Upper lobe of left lung (tissue), 6 donors: Measurements from ENCODE around the gene ATP4A. TPM values are rescaled to one million over a fixed set of nuclear protein-coding genes. Genes with fewer than 3 reads are reported as not detected.

Experiments
- ATAC-seq, 2 donors: fragments of 200-7000 bp; cut with Tn5 transposase; one replicate each; pipeline ENCODE4 v1.9.1; 2022; ENCODE audit warnings: mild to moderate bottlenecking in 2 of 2, moderate library complexity in 2 of 2; ENCODE audit not compliant: low FRiP score in 2 of 2
- DNase-seq, 2 donors: peaks; one replicate each; pipeline ENCODE4 v3.0.0-alpha.2; 2019 to 2020
- H3K27ac ChIP-seq, 4 donors: fragments of 200-600 bp; sonication (generic); one replicate each; pipeline ENCODE4 v1.5.1; 2016 to 2019
- H3K27me3 ChIP-seq, 4 donors: fragments of 200-600 bp; sonication (generic); one replicate each; pipeline ENCODE4 v1.5.1; 2017 to 2019
- H3K36me3 ChIP-seq, 4 donors: fragments of 200-600 bp; sonication (generic); one replicate each; pipeline ENCODE4 v1.5.1; 2016 to 2019
- H3K4me1 ChIP-seq, 4 donors: fragments of 200-600 bp; sonication (generic); one replicate each; pipeline ENCODE4 v1.5.1; 2018 to 2019
- H3K4me3 ChIP-seq, 4 donors: fragments of 200-600 bp; sonication (generic); one replicate each; pipeline ENCODE4 v1.5.1; 2017 to 2019; ENCODE audit warnings: mild to moderate bottlenecking in 2 of 4, moderate library complexity in 1 of 4
- H3K9me3 ChIP-seq, 4 donors: fragments of 200-600 bp; sonication (generic); one replicate each; pipeline ENCODE4 v1.5.1; 2018 to 2019
- EP300 ChIP-seq, 4 donors: sonication (generic); formaldehyde crosslinking; IDR thresholded peaks; one replicate each; pipeline ENCODE4 v1.5.1; 2017; ENCODE audit warnings: antibody characterized with exemption in 4 of 4, control low read depth in 2 of 4
- POLR2A ChIP-seq, 4 donors: fragments of 450-650 bp; IDR thresholded peaks; one replicate each; pipeline ENCODE4 v1.5.1; 2016 to 2017; ENCODE audit warnings: antibody characterized with exemption in 4 of 4, mild to moderate bottlenecking in 2 of 4
- POLR2AphosphoS5 ChIP-seq, 2 donors: sonication (generic); formaldehyde crosslinking; IDR thresholded peaks; one replicate each; pipeline ENCODE4 v1.5.1; 2017; ENCODE audit warnings: antibody characterized with exemption in 2 of 2
- WGBS, 2 donors: methylation state at CpG; one replicate each; pipeline ENCODE4 v1.1.5; 2017 to 2018; 5-methylcytosine and 5-hydroxymethylcytosine counted together
- total RNA-seq, 6 donors: library from RNA; depleted of rRNA in 4 of 6; stranded (reverse); fragments of >200 nt in 4 of 6; gene quantifications; one replicate each; pipeline versions ENCODE4 v1.1.0 to v1.2.1, GENCODE V29; 2016 to 2021
- TF ChIP-seq, protein P1 (sequence below), 6 experiments: fragments of 450-650 bp in 4 of 6; fragments of 200-600 bp in 2 of 6; sonication (generic) in 2 of 6; IDR thresholded peaks; one replicate each; pipeline ENCODE4 v1.5.1; 2016 to 2019; ENCODE audit warnings: antibody characterized with exemption in 6 of 6
- donor health status: DM: no; HTN: no; CAD: no; lungs with moderate emphysema.
- donor health status: DM: no; HTN: yes; CAD: no; lungs with severe emphysema.

Gene ATP4A
- total RNA-seq, 6 donors from 2014 or later: not detected

DNA sequence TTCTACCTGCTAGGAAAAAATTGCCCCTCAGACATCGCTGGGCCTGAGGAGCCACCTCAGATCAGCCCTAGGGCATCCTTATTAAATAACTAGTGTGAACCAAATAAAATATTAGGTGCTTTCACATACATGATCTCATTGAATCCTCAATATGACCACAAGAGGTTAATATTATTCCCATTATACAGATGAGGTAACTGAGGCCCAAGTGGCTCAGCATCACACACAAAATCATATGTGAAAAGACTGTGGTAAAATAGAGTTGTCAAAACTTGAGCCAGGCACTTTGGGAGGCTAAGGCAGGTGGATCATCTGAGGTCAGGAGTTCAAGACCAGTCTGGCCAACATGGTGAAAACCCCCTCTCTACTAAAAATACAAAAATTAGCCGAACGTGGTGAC is 47.1 kb downstream of the ATP4A start:
- WGBS, 2 donors: 82 to 96% methylated on average over 3 of the region's 3 CpGs
- H3K4me1 ChIP-seq: peaks cover 0 to 7% (median 0%) of the 10 kb centered on the region in 4 donors
- no peak for DNase-seq
- no peak overlapping the region for H3K27ac ChIP-seq
- H3K27me3 ChIP-seq: no peaks in the 10 kb centered on the region
- no peaks in the 10 kb centered on the region for H3K9me3 ChIP-seq
- no peak overlapping the region for H3K4me3 ChIP-seq
- ATAC-seq: no peak
- H3K36me3 ChIP-seq: no peaks in the 10 kb centered on the region
- TF ChIP-seq POLR2A (IDR thresholded peaks at IDR 0.05): no peak
- TF ChIP-seq POLR2AphosphoS5 (IDR thresholded peaks at IDR 0.05): no peak
- TF ChIP-seq, protein P1, sequence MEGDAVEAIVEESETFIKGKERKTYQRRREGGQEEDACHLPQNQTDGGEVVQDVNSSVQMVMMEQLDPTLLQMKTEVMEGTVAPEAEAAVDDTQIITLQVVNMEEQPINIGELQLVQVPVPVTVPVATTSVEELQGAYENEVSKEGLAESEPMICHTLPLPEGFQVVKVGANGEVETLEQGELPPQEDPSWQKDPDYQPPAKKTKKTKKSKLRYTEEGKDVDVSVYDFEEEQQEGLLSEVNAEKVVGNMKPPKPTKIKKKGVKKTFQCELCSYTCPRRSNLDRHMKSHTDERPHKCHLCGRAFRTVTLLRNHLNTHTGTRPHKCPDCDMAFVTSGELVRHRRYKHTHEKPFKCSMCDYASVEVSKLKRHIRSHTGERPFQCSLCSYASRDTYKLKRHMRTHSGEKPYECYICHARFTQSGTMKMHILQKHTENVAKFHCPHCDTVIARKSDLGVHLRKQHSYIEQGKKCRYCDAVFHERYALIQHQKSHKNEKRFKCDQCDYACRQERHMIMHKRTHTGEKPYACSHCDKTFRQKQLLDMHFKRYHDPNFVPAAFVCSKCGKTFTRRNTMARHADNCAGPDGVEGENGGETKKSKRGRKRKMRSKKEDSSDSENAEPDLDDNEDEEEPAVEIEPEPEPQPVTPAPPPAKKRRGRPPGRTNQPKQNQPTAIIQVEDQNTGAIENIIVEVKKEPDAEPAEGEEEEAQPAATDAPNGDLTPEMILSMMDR (IDR thresholded peaks at IDR 0.05): no peak
- no peak for TF ChIP-seq EP300 (IDR thresholded peaks at IDR 0.05)

- H3K4me1 ChIP-seq: peaks cover 7 to 23% (median 11%) of the 10 kb centered on the region in 4 donors
- no peak overlapping the region for H3K4me3 ChIP-seq
- DNase-seq (peak; percentile 27 to 65), ATAC-seq (no peak)
- no peaks in the 10 kb centered on the region for H3K36me3 ChIP-seq
- 30% methylated on average over 12 to 20 of the region's 20 CpGs for WGBS, 2 donors
- TF ChIP-seq, protein P1 (IDR thresholded peaks at IDR 0.05): no peak
- TF ChIP-seq POLR2A (IDR thresholded peaks at IDR 0.05) (no peak), POLR2AphosphoS5 (IDR thresholded peaks at IDR 0.05) (no peak), EP300 (IDR thresholded peaks at IDR 0.05) (no peak)
- no peaks in the 10 kb centered on the region for H3K9me3 ChIP-seq
- H3K27ac ChIP-seq: no peak overlapping the region
- no peaks in the 10 kb centered on the region for H3K27me3 ChIP-seq
Observed at GRCh38 chr19:35514282-35514809, 49.1 kb downstream of the ATP4A start.

DNA sequence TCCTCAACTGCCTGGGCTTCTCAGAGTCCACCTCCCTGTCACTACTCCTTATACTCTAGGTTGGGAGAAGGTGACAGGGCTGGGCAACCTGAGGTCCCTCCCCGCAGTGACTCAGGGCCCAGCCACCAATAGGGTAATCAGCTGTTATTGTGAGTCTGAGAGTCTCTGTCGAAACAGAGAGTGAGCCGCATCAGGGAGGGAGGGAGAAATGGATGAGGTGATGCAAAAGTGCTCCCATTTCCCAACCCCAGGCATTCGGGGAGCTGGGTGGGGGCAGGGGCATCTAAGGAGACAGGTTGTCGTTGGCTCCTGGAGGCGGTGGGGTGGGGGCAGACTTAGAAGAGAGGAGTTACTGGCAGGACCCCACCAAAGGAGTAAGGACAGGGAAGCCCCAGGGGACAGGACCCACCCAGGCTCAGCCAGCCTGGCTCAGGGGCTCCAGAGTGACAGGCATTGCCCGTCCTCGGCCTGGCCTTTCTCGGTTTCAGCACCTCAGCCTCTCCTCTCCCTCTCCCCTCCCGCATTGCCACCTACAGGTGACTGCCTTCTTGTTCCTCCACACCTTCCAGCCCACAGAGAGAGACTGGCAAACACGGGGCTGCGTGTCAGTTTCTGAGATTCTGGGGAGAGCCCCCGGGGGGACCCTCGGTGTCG is 49.7 kb downstream of the ATP4A start, which contains the start of gene DMKN:
TSS of gene DMKN (minus strand) at position 22 of the 654 bp plus-strand sequence. CDS start 174 bp downstream, outside the sequence.
- Histone ChIP-seq H3K36me3 (no peaks in the 10 kb centered on the region), H3K27ac (no peak within 1 kb of the TSS), H3K9me3 (no peaks in the 10 kb centered on the region), H3K27me3 (no peaks in the 10 kb centered on the region), H3K4me3 (no peak within 1 kb of the TSS), H3K4me1 (peaks cover 7 to 24% (median 11%) of the 10 kb centered on the region in 4 donors)
- TF ChIP-seq, protein P1 (IDR thresholded peaks at IDR 0.05): peak in 1 of 6 experiments; percentile 11
- TF ChIP-seq POLR2A (IDR thresholded peaks at IDR 0.05): no peak
- peak; percentile 38 to 44 for DNase-seq
- 21 to 30% methylated on average over 14 to 15 of the region's 15 CpGs for WGBS, 2 donors
- ATAC-seq: no peak

GRCh38 chr19:35512831-35513627 is 50.4 kb downstream of the ATP4A start:
- no peak overlapping the region for H3K27ac ChIP-seq
- no peak for ATAC-seq
- DNase-seq: peak in 1 of 2 donors; percentile 50

More at GRCh38 chr19:35512831-35513627, 50.4 kb downstream of the ATP4A start:
- no peaks in the 10 kb centered on the region for H3K36me3 ChIP-seq
- 79 to 84% methylated on average over 11 to 15 of the region's 15 CpGs for WGBS, 2 donors
- no peak for TF ChIP-seq POLR2A (IDR thresholded peaks at IDR 0.05)
- TF ChIP-seq EP300 (IDR thresholded peaks at IDR 0.05): no peak
- no peak for TF ChIP-seq POLR2AphosphoS5 (IDR thresholded peaks at IDR 0.05)
- TF ChIP-seq, protein P1 (IDR thresholded peaks at IDR 0.05): no peak
- no peaks in the 10 kb centered on the region for H3K9me3 ChIP-seq
- no peaks in the 10 kb centered on the region for H3K27me3 ChIP-seq
- no peak overlapping the region for H3K4me3 ChIP-seq
- peaks cover 7 to 24% (median 11%) of the 10 kb centered on the region in 4 donors for H3K4me1 ChIP-seq
